Skeletal muscle satellite cell (primary cell): ENCODE results near the gene C21orf58.

Experiments used
- H3K27me3 ChIP-seq: 2 replicates; pipeline ENCODE4 v1.7.0; 2013; ENCODE audit warnings: low read length; ENCODE audit not compliant: control insufficient read depth, insufficient read depth
- H3K36me3 ChIP-seq: 2 replicates; pipeline ENCODE4 v1.7.0; 2013; ENCODE audit warnings: mild to moderate bottlenecking, control low read depth, low read length; ENCODE audit not compliant: insufficient read depth
- H3K4me1 ChIP-seq: 2 replicates; pipeline ENCODE4 v1.7.0; 2013; ENCODE audit warnings: low read length; ENCODE audit not compliant: control insufficient read depth, insufficient read depth
- H3K4me2 ChIP-seq: 2 replicates; pipeline ENCODE4 v1.7.0; 2013; ENCODE audit warnings: mild to moderate bottlenecking, low read length
- H3K4me3 ChIP-seq: 2 replicates; pipeline ENCODE4 v1.7.0; 2013; ENCODE audit warnings: low read length
- H3K9ac ChIP-seq: 2 replicates; pipeline ENCODE4 v1.7.0; 2013; ENCODE audit warnings: mild to moderate bottlenecking, low read depth, low read length, moderate library complexity
- H3K9me3 ChIP-seq: replicated peaks from 2 replicates; pipeline ENCODE4 v1.7.0; 2013; ENCODE audit warnings: mild to moderate bottlenecking, control low read depth, low read length

The C21orf58 gene

GRCh38 chr21:46334351-46335140, 10.9 kb upstream of the C21orf58 start:
- H3K9ac ChIP-seq, result no peak overlapping the region
- H3K4me1 ChIP-seq, result peaks cover 11% of the 10 kb centered on the region
- H3K4me2 ChIP-seq, result no peak overlapping the region
- H3K36me3 ChIP-seq, result peaks cover 48% of the 10 kb centered on the region
- no peaks in the 10 kb centered on the region for H3K9me3 ChIP-seq
- no peaks in the 10 kb centered on the region for H3K27me3 ChIP-seq
- no peak overlapping the region for H3K4me3 ChIP-seq

- Histone ChIP-seq H3K9me3 (no peaks in the 10 kb centered on the region), H3K4me3 (no peak overlapping the region), H3K4me1 (peaks cover 24% of the 10 kb centered on the region), H3K27me3 (no peaks in the 10 kb centered on the region), H3K4me2 (no peak overlapping the region), H3K36me3 (peaks cover 36% of the 10 kb centered on the region), H3K9ac (no peak overlapping the region)
These were observed 6.1 kb upstream of the C21orf58 start for GRCh38 chr21:46329796-46330195.

GRCh38 chr21:46328151-46328550, 4.5 kb upstream of the C21orf58 start:
- no peak overlapping the region for H3K4me2 ChIP-seq
- H3K27me3 ChIP-seq, result no peaks in the 10 kb centered on the region
- peaks cover 31% of the 10 kb centered on the region for H3K36me3 ChIP-seq
- H3K4me3 ChIP-seq, result no peak overlapping the region
- H3K9ac ChIP-seq, result no peak overlapping the region
- no peaks in the 10 kb centered on the region for H3K9me3 ChIP-seq
- peaks cover 24% of the 10 kb centered on the region for H3K4me1 ChIP-seq

- peaks cover 31% of the 10 kb centered on the region for H3K36me3 ChIP-seq
- H3K4me2 ChIP-seq, result no peak overlapping the region
- no peak overlapping the region for H3K4me3 ChIP-seq
- peaks cover 26% of the 10 kb centered on the region for H3K4me1 ChIP-seq
- H3K27me3 ChIP-seq, result no peaks in the 10 kb centered on the region
- H3K9me3 ChIP-seq, result no peaks in the 10 kb centered on the region
- no peak overlapping the region for H3K9ac ChIP-seq
These were observed 4.0 kb upstream of the C21orf58 start for GRCh38 chr21:46327711-46328110.

- H3K4me3 ChIP-seq, result no peak overlapping the region
- H3K9ac ChIP-seq, result peak overlapping the region; percentile 90
- H3K27me3 ChIP-seq, result no peaks in the 10 kb centered on the region
- peaks cover 26% of the 10 kb centered on the region for H3K36me3 ChIP-seq
- peaks cover 32% of the 10 kb centered on the region for H3K4me1 ChIP-seq
- peak overlapping the region; percentile 85 for H3K4me2 ChIP-seq
- H3K9me3 ChIP-seq, result no peaks in the 10 kb centered on the region
These were observed 2.5 kb upstream of the C21orf58 start for GRCh38 chr21:46326110-46326703.

GRCh38 chr21:46325073-46325912, 1.6 kb upstream of the C21orf58 start:
- Histone ChIP-seq H3K4me2 (peak overlapping the region; percentile 85), H3K4me3 (peak overlapping the region; percentile 86), H3K9ac (peak overlapping the region; percentile 90), H3K4me1 (peaks cover 33% of the 10 kb centered on the region), H3K36me3 (peaks cover 20% of the 10 kb centered on the region), H3K27me3 (no peaks in the 10 kb centered on the region), H3K9me3 (no peaks in the 10 kb centered on the region)

GRCh38 chr21:46324390-46325072, 861 bp upstream of the C21orf58 start:
- Histone ChIP-seq H3K36me3 (peaks cover 12% of the 10 kb centered on the region), H3K9me3 (no peaks in the 10 kb centered on the region), H3K4me2 (peak overlapping the region; percentile 86), H3K9ac (peak overlapping the region; percentile 95), H3K4me1 (peaks cover 33% of the 10 kb centered on the region), H3K27me3 (no peaks in the 10 kb centered on the region), H3K4me3 (peak overlapping the region; percentile 99)

GRCh38 chr21:46323227-46323709, 402 bp downstream of the C21orf58 start:
- Histone ChIP-seq H3K4me2 (peak overlapping the region; percentile 98), H3K4me3 (peak overlapping the region; percentile 99), H3K36me3 (peaks cover 8% of the 10 kb centered on the region), H3K9me3 (no peaks in the 10 kb centered on the region), H3K4me1 (peaks cover 33% of the 10 kb centered on the region), H3K9ac (peak overlapping the region; percentile 93), H3K27me3 (no peaks in the 10 kb centered on the region)

- Histone ChIP-seq H3K4me1 (peaks cover 33% of the 10 kb centered on the region), H3K9me3 (no peaks in the 10 kb centered on the region), H3K4me3 (peak overlapping the region; percentile 99), H3K27me3 (no peaks in the 10 kb centered on the region), H3K36me3 (peaks cover 4% of the 10 kb centered on the region), H3K9ac (peak overlapping the region; percentile 93), H3K4me2 (peak overlapping the region; percentile 98)
These were observed 1.1 kb downstream of the C21orf58 start for GRCh38 chr21:46322351-46323226.

GRCh38 chr21:46320331-46320801, 3.3 kb downstream of the C21orf58 start:
- H3K4me1 ChIP-seq, result peaks cover 21% of the 10 kb centered on the region
- H3K27me3 ChIP-seq, result no peaks in the 10 kb centered on the region
- no peaks in the 10 kb centered on the region for H3K9me3 ChIP-seq
- H3K9ac ChIP-seq, result no peak overlapping the region
- peak overlapping the region; percentile 55 for H3K4me2 ChIP-seq
- no peak overlapping the region for H3K4me3 ChIP-seq
- H3K36me3 ChIP-seq, result no peaks in the 10 kb centered on the region
